GM18505 (cell line): Measurements from ENCODE around the gene MLF2.

Experiments used
- ATAC-seq: cut with Tn5 transposase; IDR thresholded peaks from one replicate; pipeline ENCODE4 v1.9.1; 2021; ENCODE audit not compliant: unreplicated experiment
- POLR2A ChIP-seq: IDR thresholded peaks from 4 replicates; pipeline ENCODE4 v1.6.1; 2011; ENCODE audit warnings: borderline replicate concordance; ENCODE audit not compliant: insufficient read depth, insufficient read length; ENCODE audit errors: extremely low read depth

The MLF2 gene

DNA sequence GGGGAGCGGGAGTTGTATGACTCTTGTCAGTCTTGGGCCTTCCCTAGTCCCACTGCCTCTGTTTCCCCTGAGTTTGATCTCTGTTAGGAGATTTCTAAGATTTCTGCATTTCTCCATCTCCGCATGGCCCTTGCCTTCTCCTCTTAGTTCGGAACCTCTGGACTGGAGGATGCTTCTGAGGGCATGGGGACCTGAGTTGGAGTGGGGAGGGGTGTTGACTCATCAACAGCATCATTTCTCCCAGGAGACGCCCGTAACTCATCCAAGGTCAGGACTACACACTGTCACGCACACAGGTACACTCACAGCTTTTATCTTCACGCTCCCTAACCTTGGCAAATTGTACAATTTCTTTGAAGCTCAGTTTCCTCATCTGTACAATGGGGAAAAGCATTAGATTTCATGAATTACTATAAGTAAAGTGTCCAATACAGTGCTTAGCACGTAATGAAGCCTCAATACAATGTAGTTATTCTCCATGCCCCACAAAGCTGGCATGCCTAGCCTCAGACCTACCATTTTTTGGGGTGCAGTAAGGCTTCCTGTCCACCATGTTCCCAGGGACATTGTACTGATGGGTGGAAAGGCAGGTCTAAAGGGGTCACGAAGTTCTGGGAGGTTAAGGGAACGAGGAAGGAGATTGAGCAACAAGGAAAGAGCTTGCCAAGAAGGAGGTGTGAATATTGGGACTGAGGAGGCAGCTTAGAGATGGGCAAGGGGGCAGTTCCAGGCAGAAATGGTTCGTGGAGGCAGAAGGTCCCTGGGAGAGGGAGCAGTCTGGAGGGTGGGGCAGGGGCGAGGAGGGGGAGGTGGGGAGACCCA lies 18.8 kb upstream of the MLF2 start:
- ATAC-seq: no peak
- TF ChIP-seq POLR2A: no peak

DNA sequence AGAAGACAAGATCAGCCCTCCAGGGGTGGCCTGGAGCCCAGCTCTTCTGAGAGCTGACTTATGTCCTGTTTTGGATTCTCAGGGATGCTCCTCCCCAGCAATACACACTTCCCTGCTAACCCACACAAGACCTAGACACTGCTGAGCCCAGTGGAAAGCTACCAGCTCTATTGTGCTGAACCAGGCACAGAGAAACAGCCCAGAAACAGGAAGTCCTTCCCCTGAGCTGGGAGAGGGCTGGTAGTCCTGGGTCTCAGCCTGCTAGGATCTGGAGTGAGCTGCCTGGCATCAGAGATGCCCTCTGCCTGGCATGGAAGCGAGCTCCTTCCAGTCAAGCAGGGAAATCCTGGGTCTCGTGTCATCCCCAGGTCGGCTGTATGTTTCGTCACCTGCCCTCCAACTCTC lies 18.2 kb upstream of the MLF2 start:
- TF ChIP-seq POLR2A: no peak
- ATAC-seq: no peak

DNA sequence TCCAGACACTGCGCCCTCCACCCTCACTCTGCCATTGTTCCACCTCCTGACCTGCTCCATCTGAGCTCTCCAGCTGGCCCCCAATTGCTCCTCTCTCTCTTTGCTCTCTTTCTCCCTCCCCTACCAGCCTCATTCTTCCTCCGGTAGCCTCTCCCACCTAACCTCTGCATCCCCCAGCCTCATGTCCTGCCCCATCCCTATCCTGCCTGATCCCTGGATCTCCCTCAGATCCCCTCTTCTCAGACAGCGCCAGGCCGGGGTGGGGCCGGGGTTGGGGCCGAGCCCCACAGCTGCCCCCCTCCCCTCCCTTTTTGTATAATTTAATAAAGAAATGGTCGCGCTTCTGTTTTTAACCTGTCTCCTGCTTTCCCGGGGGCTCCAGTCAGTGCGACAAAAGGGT lies 17.7 kb upstream of the MLF2 start:
- no peak for ATAC-seq
- no peak for TF ChIP-seq POLR2A

DNA sequence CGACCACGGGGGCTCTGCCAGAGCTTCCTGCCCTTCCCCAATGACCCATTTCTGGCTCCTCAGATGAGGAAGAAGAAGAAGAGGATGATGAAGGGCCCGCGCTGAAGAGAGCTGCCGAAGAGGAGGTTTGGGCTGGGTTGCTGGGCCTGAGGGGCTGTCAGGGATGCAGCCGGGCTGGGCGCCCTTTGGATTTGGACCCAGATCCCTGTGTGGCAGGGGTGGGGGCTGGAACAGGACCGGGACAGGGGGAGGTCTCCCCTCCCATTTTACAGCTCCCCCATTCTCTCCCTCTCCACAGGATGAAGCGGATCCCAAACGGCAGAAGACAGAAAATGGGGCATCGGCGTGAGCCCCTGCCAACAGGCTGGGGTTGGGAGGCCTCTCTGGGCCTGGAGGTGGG lies 17.2 kb upstream of the MLF2 start:
- ATAC-seq: no peak
- TF ChIP-seq POLR2A: no peak

DNA sequence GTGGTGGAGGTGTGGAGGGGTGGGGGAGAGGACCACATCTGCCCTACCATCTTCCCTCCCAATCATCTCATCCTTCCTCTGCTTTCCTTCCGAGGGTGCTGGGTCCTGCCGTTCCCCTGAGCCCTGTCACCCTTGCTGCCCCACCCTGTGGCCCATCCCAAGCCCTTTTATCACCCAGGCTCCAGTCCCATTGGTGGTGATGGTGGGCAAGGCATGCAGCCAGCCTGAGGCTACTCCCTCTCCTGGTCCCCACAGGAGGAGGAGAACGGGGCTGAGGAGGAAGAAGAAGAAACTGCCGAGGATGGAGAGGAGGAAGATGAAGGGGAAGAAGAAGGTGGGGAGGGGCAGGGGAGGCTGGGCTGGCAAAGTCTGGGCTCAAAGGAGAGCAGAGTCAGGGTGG lies 16.7 kb upstream of the MLF2 start:
- no peak for ATAC-seq
- TF ChIP-seq POLR2A: no peak

DNA sequence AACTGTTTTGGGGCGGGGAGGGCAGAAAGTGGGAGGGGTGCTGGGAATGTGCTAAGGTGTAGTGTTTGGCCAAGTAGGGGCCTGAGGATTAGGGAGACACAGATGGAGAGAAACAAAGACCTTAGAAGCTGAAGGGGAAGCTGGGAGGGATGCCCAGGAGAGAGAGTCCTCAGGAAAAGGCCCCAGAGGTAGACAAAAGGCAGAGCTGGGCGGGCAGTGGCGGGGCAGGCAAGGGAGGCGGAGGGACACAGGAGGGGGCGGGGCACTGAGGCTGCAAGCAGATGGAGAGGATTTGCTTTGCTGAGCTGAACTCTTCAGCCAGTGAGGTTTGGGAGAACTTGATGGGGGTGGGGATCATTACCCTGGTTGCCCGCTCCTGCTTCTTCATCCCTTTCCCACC lies 16.0 kb upstream of the MLF2 start:
- no peak for TF ChIP-seq POLR2A
- no peak for ATAC-seq

DNA sequence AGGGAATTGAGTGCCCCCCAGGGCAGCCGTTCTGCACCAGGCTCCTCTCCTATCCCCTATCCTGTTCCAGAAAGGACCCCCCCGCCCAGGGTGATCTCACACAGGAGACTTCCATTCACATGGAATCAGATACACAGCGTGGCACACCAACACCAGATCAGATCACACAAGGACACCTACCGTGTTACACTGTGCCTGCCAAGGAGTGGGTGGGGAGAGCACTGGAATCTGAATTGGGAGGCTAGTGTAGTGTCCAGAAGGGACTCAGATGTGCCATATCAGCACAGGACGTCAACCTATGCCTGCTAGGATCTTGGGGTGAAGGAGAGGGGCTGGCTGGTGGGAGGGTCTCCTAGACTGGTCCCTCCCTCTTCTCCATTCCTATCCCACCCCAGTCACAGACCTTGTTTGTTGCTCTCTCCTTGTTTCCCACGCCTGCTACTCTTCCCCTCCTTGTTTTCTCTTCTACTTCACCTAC lies 15.5 kb upstream of the MLF2 start:
- TF ChIP-seq POLR2A: no peak
- ATAC-seq: no peak

DNA sequence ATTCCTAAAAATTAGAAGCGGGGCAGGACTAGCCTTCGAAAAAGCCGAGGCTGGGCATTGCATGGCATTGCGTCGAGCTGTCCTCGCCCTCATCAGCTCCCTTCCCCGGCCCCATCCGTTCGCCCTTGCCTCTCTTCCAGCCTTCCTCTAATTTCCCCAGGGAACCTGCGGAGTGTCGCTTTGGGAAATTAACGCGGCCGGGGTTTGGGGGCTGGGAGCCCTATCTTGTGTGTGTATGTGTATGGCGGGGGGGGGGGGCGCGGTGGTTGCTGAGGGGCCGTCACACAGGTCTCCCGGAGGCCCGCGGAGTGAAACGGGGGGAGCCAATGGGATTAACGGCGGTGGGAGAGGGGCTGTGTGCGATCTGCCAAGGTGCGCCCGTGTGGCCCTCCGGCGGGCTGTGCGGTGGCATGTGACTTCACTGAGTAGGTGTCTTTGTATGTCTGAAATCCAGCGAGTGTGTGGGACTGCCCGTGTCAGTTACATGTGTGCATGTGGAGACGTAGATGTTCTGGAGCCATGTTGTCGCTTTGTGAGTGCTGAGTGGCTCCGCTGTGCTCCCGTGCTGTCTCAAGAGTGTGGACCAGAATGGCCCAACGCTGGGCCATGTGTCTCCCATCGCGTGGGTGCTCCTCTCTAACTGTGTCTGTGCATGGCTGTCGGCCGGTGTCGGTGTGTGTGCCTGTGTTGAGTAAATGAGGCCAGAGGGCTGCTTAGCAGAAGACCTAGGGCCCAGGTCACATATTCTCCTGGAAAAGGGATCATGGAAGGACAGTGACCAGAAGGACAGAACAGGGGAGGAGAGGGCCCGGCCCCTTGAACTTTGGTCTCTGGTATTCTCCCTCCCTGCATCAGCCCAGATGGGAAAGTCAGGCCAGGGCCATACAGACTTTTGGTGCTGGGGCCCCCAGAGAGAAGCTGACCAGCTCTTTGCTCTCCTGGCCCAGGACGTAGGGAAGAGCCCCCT lies 14.7 kb upstream of the MLF2 start:
- no peak for ATAC-seq
- TF ChIP-seq POLR2A: no peak

DNA sequence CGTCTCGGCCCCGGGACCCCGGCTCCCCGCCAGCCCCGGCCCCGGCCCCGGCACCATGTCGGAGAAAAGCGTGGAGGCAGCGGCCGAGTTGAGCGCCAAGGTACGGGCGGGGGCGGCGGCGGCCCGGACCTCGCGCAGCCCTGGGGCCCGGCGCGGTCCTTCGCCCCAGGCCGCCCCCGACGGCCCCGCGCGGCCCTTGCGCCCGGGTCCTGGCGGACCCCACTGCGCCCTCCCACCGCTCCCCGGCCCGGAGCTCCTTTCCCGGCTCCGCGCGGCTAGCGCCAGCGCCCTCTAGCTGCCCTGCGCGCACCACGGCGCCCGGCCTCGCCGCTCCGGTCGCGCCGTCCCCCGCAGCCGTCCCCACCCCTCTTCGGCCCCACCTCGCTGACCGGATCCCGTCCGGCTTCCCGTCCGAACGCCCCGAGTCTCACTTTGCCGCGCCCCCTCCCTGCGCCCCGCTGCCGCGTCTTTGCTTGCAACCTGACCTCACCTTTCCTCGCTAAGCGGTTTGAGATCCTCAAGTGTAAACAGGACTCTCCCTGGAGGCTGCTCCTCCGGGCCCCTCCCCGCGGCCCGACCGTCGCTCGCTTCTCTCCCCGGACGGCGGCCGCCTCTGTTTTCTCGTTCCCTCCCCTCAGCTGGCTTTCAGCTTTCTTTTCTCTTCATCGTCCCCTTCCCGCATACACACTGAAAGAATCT lies 13.9 kb upstream of the MLF2 start:
- peak; percentile 56 for ATAC-seq
- no peak for TF ChIP-seq POLR2A

DNA sequence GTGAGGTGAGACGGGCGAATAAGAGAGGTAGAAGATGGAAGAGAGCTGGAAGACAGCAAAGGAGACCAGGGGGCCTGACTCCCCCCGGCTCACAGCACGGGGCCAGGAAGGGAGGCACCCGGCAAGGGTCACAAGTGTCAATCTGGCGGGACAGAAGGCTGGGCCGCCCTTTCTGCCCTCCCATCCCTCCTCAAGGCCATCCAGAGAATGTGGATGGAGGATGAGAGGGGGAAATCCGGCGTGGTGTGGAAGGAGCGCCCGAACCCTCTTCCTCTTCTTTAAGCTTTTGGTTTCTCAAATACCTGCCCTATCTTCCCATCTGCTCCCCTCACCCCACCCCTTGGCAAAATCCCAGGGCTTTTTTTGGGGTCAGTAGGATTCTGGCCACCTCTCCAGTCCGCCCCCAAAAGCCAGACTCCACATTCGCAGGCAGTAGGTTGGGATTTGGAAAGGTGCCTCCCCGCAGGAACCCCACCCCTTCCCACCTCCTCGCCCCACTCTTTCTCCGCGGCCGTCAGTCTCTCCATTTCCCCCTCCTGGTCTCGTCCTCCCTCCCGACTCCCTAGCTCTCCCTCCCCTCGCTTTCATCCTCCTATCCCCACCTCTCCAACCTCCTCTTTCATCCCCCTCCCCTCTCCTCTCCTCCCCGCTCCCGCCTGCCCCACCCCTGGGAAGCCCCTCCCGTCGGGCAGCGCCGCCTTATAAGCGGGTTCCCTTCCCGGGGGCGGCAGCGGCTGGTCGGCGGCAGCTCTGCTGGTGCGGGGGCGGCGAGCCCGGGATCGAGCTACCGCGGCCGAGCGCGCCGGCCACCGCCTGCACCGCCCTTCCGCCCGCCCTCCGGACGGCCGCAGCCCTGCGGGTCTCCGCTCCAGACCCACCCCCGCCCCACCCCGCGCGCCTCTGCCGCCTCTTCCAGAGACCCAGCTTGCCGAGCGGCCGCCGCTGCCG lies 13.0 kb upstream of the MLF2 start, which contains the start of gene PTMS:
Gene PTMS (plus strand): TSS at position 730 of the 948 bp plus-strand sequence. CDS start 343 bp downstream, outside the sequence.
- peak; percentile 64 for TF ChIP-seq POLR2A
- peak; percentile 21 for ATAC-seq

DNA sequence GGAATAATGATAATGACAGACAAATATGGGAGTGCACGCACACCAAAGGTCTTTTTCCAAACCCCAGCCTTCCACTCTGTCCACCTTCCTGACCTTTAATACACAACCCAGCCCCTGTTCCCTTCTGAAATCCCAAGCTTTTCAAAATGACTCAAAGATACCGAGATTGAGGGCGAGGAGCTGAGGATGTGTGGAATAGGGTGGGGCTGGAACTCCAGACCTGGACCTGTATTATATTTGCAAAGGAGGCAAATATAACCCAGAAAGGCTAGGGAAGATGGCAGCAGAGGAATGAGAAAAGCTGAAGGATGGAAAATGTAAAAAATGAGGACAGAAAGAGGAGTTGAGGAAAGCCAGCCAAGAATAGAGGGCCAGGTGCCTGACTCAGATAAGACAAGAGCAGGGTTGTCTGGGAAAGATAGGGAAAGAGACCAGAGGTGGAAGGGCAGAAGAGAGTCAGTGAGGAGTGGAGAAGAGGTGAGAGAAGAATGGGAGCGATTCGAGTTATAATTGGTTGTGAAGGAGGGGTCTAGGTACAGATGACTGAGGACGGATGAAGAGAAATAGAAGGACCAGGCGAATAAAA lies 12.2 kb upstream of the MLF2 start:
- no peak for ATAC-seq
- no peak for TF ChIP-seq POLR2A
